AG09309 (cell line): ENCODE data around the gene GRIN2D.

Source experiments
- DNase-seq: peaks from one replicate; pipeline ENCODE4 v3.0.0-alpha.2; 2010; ENCODE audit warnings: low read depth
- H3K4me3 ChIP-seq: 2 replicates; pipeline ENCODE4 v1.5.1; 2011; ENCODE audit warnings: mild to moderate bottlenecking, low read depth, low read length, moderate library complexity; ENCODE audit not compliant: control insufficient read depth
- TF ChIP-seq, protein P1 (sequence below): IDR thresholded peaks from 2 replicates; pipeline ENCODE4 v1.5.1; 2011; ENCODE audit warnings: mild to moderate bottlenecking, low read depth, low read length, inconsistent platforms; ENCODE audit not compliant: insufficient read depth, control insufficient read depth; ENCODE audit errors: missing control alignments

Gene GRIN2D

DNA sequence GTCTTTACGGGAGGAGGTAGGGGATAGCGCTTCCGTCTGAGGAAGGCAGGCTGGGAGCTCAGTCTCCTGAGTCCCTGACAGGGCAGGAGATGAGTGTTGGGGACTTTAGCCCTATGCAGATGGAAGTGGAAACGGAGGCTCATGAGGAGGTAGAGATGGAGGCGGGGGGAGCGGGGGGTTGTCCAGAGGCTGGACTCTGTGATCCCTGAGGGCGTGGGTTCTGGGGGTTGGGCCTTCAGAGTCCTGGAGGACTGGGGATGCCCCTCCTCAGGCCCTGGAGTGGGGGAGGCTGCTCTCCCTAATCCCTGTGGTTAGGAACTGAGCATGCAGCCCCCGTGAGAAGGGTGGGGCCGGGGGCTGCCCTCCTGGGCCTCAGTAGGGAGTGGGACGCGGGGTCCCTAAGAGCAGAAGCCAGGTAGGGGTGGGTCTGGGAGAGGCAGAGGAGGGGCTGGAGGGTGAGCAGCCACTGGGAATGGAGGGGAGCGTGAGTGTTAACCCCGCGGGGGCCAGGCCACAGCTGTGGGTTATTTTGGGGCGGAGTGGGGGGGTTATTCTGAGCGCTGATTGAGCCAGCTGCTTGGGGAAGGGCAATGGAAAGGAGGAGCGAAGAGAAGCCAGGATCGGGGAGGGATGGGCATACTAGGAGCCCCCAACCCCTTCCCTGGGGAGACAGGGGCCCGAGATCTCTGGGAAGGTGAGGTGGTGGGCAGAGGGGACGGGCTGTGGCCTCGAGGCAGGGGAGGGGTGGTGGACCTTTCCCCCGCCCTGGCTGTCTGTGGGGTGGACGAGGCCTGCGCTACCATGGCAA, 2.8 kb downstream of the GRIN2D start:
- DNase-seq: no peak
- H3K4me3 ChIP-seq: no peak overlapping the region
- TF ChIP-seq, protein P1, sequence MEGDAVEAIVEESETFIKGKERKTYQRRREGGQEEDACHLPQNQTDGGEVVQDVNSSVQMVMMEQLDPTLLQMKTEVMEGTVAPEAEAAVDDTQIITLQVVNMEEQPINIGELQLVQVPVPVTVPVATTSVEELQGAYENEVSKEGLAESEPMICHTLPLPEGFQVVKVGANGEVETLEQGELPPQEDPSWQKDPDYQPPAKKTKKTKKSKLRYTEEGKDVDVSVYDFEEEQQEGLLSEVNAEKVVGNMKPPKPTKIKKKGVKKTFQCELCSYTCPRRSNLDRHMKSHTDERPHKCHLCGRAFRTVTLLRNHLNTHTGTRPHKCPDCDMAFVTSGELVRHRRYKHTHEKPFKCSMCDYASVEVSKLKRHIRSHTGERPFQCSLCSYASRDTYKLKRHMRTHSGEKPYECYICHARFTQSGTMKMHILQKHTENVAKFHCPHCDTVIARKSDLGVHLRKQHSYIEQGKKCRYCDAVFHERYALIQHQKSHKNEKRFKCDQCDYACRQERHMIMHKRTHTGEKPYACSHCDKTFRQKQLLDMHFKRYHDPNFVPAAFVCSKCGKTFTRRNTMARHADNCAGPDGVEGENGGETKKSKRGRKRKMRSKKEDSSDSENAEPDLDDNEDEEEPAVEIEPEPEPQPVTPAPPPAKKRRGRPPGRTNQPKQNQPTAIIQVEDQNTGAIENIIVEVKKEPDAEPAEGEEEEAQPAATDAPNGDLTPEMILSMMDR: no peak

DNA sequence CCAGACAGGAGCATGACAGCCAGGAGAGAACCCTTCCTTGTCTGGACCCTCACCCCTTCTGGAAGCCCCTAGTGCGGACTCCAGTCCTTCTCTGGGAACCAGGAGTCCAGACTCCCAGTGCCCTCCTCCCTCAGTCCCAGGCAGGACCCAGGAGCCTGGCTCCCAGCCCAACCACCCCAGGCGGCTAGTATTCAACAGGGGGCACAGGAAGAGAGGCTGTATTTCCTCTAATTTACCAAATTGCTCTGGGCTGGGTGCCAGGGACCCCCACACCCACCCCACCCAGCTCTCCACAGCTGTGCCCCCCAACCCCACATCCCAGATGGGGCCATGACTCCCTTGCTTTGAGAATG, 3.3 kb downstream of the GRIN2D start:
- no peak overlapping the region for H3K4me3 ChIP-seq
- no peak for DNase-seq
- TF ChIP-seq, protein P1: no peak

DNA sequence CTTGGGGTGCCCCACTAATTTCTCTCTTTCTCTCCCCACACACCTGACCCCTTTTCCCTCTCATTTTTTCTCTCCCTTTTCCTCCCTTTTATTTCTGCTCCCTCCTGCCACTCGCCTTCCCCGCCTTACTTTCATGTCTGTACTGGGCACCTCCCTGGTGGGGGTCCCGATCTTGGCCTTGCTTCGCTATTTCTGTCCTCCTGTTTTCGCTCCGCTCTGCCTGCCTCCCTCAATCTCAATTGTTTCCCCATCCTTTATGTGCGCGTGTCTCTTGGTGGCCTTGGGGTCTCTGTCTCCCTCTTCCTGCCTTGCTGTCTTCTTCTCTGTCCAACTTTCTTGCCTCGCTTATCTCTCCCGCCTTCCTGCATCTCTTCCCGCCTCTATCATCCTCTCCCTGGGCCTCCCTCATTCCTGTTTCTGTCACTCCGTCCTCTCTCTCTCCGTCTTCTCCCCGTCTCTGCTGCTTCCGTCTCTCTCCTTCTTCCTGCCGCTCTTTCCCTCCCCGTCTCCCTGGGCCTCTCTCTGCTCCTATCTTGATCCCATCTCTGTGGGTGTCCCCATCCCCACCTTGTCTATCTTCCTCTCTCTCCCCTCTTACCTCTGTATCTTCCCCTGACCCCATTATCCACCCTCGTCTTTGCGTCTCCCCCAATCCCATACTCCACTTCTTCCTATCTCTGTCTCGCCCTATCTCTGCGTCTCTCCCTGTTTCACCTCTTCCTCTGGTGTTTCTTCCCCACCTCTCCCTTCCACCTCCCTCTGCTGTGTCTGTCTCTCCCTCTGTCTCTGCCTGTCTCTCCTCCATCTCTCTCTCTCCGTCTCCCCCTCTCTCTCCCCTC, 4.0 kb downstream of the GRIN2D start:
- DNase-seq: no peak
- TF ChIP-seq, protein P1: no peak
- peak overlapping the region; percentile 50 for H3K4me3 ChIP-seq

DNA sequence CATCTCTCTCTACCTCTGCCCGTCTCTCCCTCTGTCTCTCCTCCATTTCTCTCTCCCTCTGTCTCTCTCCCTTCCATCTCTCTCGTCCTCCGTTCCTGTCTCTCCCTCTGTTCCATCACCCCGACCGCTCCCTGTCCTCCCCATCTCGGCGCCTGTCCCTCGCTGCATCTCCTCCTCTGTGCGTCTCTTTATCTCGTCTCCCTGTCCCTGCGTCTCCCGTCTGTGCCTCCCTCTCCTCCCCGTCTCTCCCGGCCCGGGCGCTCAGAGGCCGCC, 4.6 kb downstream of the GRIN2D start:
- DNase-seq: no peak
- TF ChIP-seq, protein P1: no peak
- peak overlapping the region; percentile 50 for H3K4me3 ChIP-seq

DNA sequence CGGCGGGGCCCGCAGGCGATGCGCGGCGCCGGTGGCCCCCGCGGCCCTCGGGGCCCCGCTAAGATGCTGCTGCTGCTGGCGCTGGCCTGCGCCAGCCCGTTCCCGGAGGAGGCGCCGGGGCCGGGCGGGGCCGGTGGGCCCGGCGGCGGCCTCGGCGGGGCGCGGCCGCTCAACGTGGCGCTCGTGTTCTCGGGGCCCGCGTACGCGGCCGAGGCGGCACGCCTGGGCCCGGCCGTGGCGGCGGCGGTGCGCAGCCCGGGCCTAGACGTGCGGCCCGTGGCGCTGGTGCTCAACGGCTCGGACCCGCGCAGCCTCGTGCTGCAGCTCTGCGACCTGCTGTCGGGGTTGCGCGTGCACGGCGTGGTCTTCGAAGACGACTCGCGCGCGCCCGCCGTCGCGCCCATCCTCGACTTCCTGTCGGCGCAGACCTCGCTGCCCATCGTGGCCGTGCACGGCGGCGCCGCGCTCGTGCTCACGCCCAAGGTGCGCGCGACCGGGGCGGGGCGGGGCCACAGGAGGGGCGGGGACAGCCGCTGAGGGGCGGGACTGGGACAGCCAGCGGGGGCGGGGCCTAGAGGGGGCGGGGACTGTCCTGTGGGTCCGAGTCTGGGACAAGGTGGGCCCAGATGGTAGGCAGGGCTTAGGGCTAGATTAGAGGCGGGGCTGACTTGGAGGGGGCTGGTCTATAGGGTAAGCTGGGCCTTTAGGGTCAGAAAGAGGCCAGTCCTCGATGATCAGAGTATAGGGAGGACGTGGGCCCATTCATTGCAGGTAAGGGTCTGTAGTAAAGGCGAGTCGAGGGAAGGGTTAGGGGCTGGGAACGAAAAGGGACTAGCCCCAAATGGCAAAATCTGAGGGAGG, 5.1 kb downstream of the GRIN2D start:
- DNase-seq: no peak
- H3K4me3 ChIP-seq: peak overlapping the region; percentile 50
- TF ChIP-seq, protein P1: no peak

DNA sequence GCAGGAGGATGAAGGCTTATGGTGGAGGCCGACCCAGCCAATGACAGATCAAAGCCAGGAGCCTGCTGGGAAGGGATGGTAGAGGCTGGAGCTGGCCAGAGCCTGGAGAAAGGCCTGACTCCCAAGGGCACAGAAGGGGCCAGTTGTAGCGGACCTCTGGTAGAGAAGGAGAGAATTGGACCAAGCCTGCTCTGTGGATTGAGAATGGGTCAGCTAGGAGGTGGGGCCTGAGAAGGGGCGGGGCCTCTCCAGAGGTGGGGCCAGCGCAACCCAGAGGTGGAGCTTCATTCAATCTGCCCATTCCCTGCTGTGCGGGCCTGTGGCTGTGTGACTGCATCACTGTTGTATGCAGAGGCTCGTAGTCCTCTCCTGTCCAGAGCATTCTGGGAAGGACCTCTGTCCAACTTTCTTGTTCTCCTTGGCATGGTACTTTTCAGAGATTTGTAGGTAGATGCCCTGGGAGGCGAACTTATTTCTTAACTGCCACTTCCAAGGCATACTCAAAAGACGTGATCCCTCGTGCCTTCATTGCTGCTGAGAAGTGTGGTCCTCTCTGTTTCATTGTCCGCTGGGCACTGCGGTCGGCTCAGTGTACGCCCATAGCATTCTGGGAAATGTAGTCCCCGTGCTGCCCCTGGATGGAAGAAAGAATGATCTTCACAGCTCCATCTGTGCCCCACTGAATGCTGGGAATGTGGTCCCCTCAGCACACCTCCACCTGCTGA, 6.7 kb downstream of the GRIN2D start:
- peak overlapping the region; percentile 14 for H3K4me3 ChIP-seq
- TF ChIP-seq, protein P1: no peak
- DNase-seq: no peak
